Thoracic aorta (tissue), 2 donors: ENCODE results near the gene SLC26A11. TPM values are rescaled to one million over a fixed set of nuclear protein-coding genes. Genes with fewer than 3 reads are reported as not detected.

Experiments
- ATAC-seq: fragments of 150-250 bp; one replicate; pipeline ENCODE4 v1.8.0; 2017; ENCODE audit warnings: low read depth; ENCODE audit not compliant: insufficient number of reproducible peaks, low FRiP score
- DNase-seq: peaks from one replicate; pipeline ENCODE4 v3.0.0-alpha.2; 2020; ENCODE audit warnings: low spot score
- H3K27ac ChIP-seq, 2 donors: fragments of 200-600 bp; sonication (generic); 1 replicate in 1 of 2; 2 replicates in 1 of 2; pipeline ENCODE4 v1.5.1; 2016; ENCODE audit warnings: mild to moderate bottlenecking in 2 of 2, moderate library complexity in 2 of 2
- H3K27me3 ChIP-seq: fragments of 200-600 bp; sonication (generic); replicated peaks from 2 replicates; pipeline ENCODE4 v1.6.0; 2016; ENCODE audit warnings: mild to moderate bottlenecking; ENCODE audit not compliant: insufficient read depth
- H3K36me3 ChIP-seq: fragments of 200-600 bp; sonication (generic); one replicate; pipeline ENCODE4 v1.5.1; 2016
- H3K4me1 ChIP-seq, 2 donors: fragments of 200-600 bp; sonication (generic); 1 replicate in 1 of 2; 2 replicates in 1 of 2; pipeline versions ENCODE4 v1.5.1 to v1.6.0; 2016; ENCODE audit warnings: low read depth in 2 of 2, mild to moderate bottlenecking in 1 of 2; ENCODE audit not compliant: control insufficient read depth in 1 of 2
- H3K4me3 ChIP-seq: fragments of 200-600 bp; sonication (generic); 2 replicates; pipeline ENCODE4 v1.5.1; 2016; ENCODE audit warnings: mild to moderate bottlenecking
- H3K9me3 ChIP-seq: fragments of 200-600 bp; sonication (generic); 2 replicates; pipeline ENCODE4 v1.5.1; 2016
- CTCF ChIP-seq: fragments of 200-600 bp; sonication (generic); IDR thresholded peaks from one replicate; pipeline ENCODE4 v1.5.1; 2019; ENCODE audit warnings: antibody characterized with exemption
- total RNA-seq, 2 donors: library from RNA; depleted of rRNA; stranded (reverse); fragments of >200 nt; gene quantifications; one replicate each; pipeline versions ENCODE4 v1.1.0 to v1.2.3, GENCODE V29; 2016

The SLC26A11 gene
- total RNA-seq, 2 donors from 2014 or later: 41.1 to 69.2 TPM

DNA sequence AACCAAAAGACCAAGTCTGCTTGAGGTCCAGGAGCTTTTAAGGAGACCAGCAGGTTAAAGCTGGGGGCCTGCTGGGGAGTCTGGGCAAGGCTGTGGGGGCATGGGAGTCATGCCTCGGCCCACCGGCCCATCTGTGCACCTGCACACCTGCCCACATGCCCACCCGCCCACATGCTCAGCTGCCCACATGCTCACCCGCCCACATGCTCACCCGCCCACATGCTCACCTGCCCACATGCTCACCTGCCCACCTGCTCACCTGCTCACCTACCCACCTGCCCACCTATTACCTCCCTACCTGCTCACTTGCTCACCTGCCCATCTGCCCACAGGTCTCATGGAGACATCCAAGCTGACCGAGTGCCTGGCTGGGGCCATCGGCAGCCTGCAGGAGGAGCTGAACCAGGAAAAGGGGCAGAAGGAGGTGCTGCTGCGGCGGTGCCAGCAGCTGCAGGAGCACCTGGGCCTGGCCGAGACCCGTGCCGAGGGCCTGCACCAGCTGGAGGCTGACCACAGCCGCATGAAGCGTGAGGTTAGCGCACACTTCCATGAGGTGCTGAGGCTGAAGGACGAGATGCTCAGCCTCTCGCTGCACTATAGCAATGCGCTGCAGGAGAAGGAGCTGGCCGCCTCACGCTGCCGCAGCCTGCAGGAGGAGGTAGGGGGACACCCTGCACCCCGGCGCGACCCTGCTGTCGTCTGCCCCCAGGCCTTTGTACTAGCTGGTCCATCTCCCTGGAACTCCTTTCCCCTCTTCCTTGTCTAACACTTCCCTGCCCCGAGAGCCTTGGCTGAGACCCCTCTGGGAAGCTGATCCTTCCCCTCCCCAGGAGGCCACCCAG, 36.4 kb upstream of the SLC26A11 start:
- TF ChIP-seq CTCF: no peak
- DNase-seq (no peak), ATAC-seq (no peak)
- Histone ChIP-seq H3K9me3 (no peaks in the 10 kb centered on the region), H3K27ac (no peak overlapping the region), H3K27me3 (no peaks in the 10 kb centered on the region), H3K36me3 (no peaks in the 10 kb centered on the region), H3K4me3 (no peak overlapping the region), H3K4me1 (peaks cover 0 to 4% of the 10 kb centered on the region in 2 donors)

GRCh38 chr17:80184423-80184714, 35.9 kb upstream of the SLC26A11 start:
- Histone ChIP-seq H3K4me3 (no peak overlapping the region), H3K9me3 (no peaks in the 10 kb centered on the region), H3K4me1 (peaks cover 0 to 4% of the 10 kb centered on the region in 2 donors), H3K27ac (no peak overlapping the region), H3K36me3 (no peaks in the 10 kb centered on the region), H3K27me3 (no peaks in the 10 kb centered on the region)
- no peak for TF ChIP-seq CTCF
- DNase-seq: no peak
- ATAC-seq: no peak

DNA sequence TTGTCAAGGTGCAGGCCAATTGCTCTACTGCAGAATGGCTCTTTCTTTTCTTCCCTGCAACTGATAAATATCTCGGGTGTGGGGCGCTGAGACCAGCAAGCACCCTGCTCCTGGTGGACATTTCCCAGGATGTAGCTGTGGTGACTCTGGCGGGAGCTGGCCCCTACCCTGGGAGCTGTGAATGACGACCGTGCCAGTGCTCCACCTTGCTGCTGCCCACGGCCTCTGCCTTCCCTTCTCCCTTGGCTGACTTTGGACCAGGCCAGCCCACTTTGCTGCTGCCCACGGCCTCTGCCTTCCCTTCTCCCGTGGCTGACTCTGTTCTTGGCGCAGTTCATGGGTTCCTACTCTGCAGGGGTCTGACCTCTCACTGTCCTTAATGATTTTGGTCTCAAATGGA, 34.3 kb upstream of the SLC26A11 start:
- no peak for ATAC-seq
- no peak overlapping the region for H3K27ac ChIP-seq
- TF ChIP-seq CTCF: no peak

GRCh38 chr17:80187090-80187489, 33.1 kb upstream of the SLC26A11 start:
- H3K27me3 ChIP-seq: no peaks in the 10 kb centered on the region

More for the DNA sequence above, 34.3 kb upstream of the SLC26A11 start:
- Histone ChIP-seq H3K9me3 (no peaks in the 10 kb centered on the region), H3K27me3 (no peaks in the 10 kb centered on the region), H3K4me1 (peaks cover 0 to 4% of the 10 kb centered on the region in 2 donors), H3K36me3 (no peaks in the 10 kb centered on the region), H3K4me3 (no peak overlapping the region)
- DNase-seq: no peak

DNA sequence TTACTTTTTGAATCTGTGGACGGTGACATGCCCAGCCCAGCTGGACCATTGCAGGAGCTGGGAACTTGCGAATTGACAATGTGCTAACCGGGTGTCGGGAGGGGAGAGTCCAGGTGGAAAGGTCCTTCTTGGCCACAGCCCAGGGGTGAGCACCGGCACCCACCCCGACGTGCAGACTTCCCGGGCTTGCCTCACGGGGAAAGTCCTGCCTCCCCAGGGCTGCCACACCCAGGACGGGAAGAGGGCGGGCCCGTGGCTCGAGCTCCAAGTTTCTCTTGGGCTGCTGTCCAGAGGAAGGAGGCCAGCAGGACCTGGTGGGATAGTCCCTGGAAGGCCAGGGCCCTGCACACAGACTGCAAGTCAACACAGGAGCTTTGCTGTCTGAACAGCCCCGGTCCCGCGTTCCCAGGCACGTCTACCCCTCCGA, 32.7 kb upstream of the SLC26A11 start:
- no peak for ATAC-seq
- Histone ChIP-seq H3K27ac (no peak overlapping the region), H3K4me3 (no peak overlapping the region), H3K36me3 (no peaks in the 10 kb centered on the region), H3K9me3 (no peaks in the 10 kb centered on the region), H3K4me1 (peaks cover 0 to 12% of the 10 kb centered on the region in 2 donors), H3K27me3 (no peaks in the 10 kb centered on the region)
- TF ChIP-seq CTCF: no peak
- no peak for DNase-seq

More at GRCh38 chr17:80187090-80187489, 33.1 kb upstream of the SLC26A11 start:
- Histone ChIP-seq H3K4me3 (no peak overlapping the region), H3K27ac (no peak overlapping the region), H3K36me3 (no peaks in the 10 kb centered on the region), H3K9me3 (no peaks in the 10 kb centered on the region), H3K4me1 (peaks cover 0 to 12% of the 10 kb centered on the region in 2 donors)
- no peak for TF ChIP-seq CTCF
- no peak for DNase-seq
- ATAC-seq: no peak
